ENCODE results near the gene SLC13A2. TPM values are rescaled to one million over a fixed set of nuclear protein-coding genes. Genes with fewer than 3 reads are reported as not detected.

Gene SLC13A2
- total and polyA plus RNA-seq, 2 donors (not counting 3 experiments of a cell fraction or from before 2014, with no cell fraction given): not detected

DNA sequence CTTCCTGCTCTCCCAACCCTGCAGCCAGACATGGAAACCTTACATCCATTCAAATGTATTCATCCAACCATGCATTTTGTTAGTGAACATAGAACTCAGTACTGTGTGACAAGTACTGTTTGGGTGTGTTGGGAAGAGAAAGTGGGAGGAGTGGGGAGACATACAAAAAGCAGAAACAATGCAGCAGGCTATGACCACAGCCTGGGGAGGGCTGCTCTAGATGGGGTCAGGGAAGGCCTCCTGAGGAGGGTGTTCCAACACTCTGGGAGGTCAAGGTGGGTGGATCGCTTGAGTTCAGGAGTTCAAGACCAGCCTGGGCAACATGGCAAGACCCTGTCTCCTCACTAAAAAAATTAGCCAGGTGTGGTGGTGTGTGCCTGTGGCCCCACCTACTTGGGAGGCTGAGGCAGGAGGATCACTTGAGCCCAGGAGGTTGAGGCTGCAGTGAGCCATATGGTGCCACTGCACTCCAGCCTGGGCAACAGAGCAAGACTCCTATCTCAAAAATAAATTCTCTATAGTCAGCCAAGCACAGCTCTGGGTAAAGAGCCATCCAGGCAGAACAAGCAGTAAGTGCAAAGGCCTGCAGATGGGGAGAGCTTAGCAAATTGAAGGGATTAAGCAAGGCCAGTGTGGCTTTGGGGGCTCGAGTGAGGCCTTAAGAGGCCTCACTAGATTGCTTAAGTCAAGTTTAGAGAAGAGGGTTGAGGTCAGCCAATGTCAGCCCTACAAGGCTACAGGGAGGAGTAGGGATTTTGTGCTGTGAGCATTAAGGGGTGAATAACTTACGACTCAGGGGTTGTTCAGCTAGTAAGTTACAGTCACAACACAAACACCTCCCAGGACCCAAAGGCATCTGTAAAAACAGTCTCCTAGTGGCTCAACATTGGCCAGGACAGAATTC is 5.5 kb downstream of the SLC13A2 start:
- Histone ChIP-seq H3K9me1 (replicated peaks; ENCODE audit: control insufficient read depth, extremely low read depth, insufficient read depth, low read length) (no peaks in the 10 kb centered on the region), H3K27ac (ENCODE audit: insufficient read depth, low read depth, low read length) (no peak overlapping the region), H3K4me1 (ENCODE audit: control insufficient read depth, extremely low read depth, insufficient read depth, low read length) (no peaks in the 10 kb centered on the region), H3K36me3 (ENCODE audit: control insufficient read depth in 2 of 2, extremely low read depth in 1 of 2, insufficient read depth in 2 of 2, low read length in 2 of 2) (no peaks in the 10 kb centered on the region), H4K20me1 (replicated peaks; ENCODE audit: control insufficient read depth, extremely low read depth, insufficient read depth, low read length) (no peaks in the 10 kb centered on the region), H3K27me3 (ENCODE audit: control insufficient read depth in 2 of 2, insufficient read depth in 2 of 2, low read length in 2 of 2) (peaks cover 0 to 8% of the 10 kb centered on the region in 2 experiments), H3K4me3 (replicated peaks in 1 of 3; ENCODE audit: insufficient read depth in 1 of 3, low read depth in 1 of 3, low read length in 3 of 3) (no peak overlapping the region), H3K9me3 (replicated peaks; ENCODE audit: control insufficient read depth, insufficient read depth, low read length) (no peaks in the 10 kb centered on the region), H3K9ac (replicated peaks; ENCODE audit: extremely low read depth, insufficient read depth, low read length) (no peak overlapping the region), H3K79me2 (ENCODE audit: control insufficient read depth, insufficient read depth, low read length) (no peaks in the 10 kb centered on the region), H2AFZ (ENCODE audit: low read depth, low read length) (no peak overlapping the region), H3K4me2 (ENCODE audit: insufficient read depth, low read length) (no peak overlapping the region)
- POLR2A ChIA-PET: no interaction called here
- FAIRE-seq: no peak
- intact Hi-C loops (cut with micrococcal nuclease) (no loop called here), dilution Hi-C loops (cut with MboI; ENCODE audit: extremely low pct_ligation_motif_present, low sequenced_read_pairs) (no loop called here)
- DNase-seq (ENCODE audit: low read depth, low spot score): no peak
- CTCF ChIA-PET: no interaction called here
- TF ChIP-seq, protein P1, sequence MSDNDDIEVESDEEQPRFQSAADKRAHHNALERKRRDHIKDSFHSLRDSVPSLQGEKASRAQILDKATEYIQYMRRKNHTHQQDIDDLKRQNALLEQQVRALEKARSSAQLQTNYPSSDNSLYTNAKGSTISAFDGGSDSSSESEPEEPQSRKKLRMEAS (IDR thresholded peaks at IDR 0.05; ENCODE audit: insufficient read depth, insufficient read length): no peak
- TF ChIP-seq EZH2 (IDR thresholded peaks at IDR 0.05; ENCODE audit: borderline replicate concordance, low read depth, low read length, severe bottlenecking) (no peak), GATA2 (IDR thresholded peaks at IDR 0.05; ENCODE audit: insufficient read depth, insufficient read length, low read depth, low read length) (no peak), POLR2A (IDR thresholded peaks at IDR 0.05; ENCODE audit: low read depth, low read length) (no peak), JUN (IDR thresholded peaks at IDR 0.05; ENCODE audit: borderline replicate concordance, insufficient read depth, insufficient read length, low read depth) (no peak), FOS (IDR thresholded peaks at IDR 0.05; ENCODE audit: borderline replicate concordance, insufficient read depth, low read length) (no peak), POLR2AphosphoS5 (IDR thresholded peaks at IDR 0.05; ENCODE audit: insufficient read depth, low read depth, low read length) (no peak)
- no TSS peak for BruUV-seq (replicated peaks)
